KMS-11 (cell line): Measurements from ENCODE around the gene NELL2.

Experiments
- H2AFZ ChIP-seq: fragments of 200-600 bp; sonication (generic); 2 replicates; pipeline ENCODE4 v1.6.1; 2016; ENCODE audit warnings: antibody characterized with exemption, mixed run types, low read depth
- H3K27ac ChIP-seq: fragments of 200-600 bp; sonication (generic); 2 replicates; pipeline ENCODE4 v1.6.1; 2016; ENCODE audit warnings: mild to moderate bottlenecking, mixed run types
- H3K27me3 ChIP-seq: fragments of 200-600 bp; sonication (generic); 2 replicates; pipeline ENCODE4 v1.6.1; 2017; ENCODE audit warnings: mild to moderate bottlenecking, low read depth, mixed run types, moderate library complexity; ENCODE audit not compliant: insufficient read depth
- H3K36me3 ChIP-seq: fragments of 200-600 bp; sonication (generic); 2 replicates; pipeline ENCODE4 v1.6.1; 2017; ENCODE audit warnings: mild to moderate bottlenecking, mixed run types; ENCODE audit not compliant: insufficient read depth
- H3K4me1 ChIP-seq: fragments of 200-600 bp; sonication (generic); 2 replicates; pipeline ENCODE4 v1.6.1; 2016; ENCODE audit warnings: mild to moderate bottlenecking, low read depth, mixed run types; ENCODE audit not compliant: poor library complexity, severe bottlenecking
- H3K4me2 ChIP-seq: fragments of 200-600 bp; sonication (generic); 2 replicates; pipeline ENCODE4 v1.7.0; 2016; ENCODE audit warnings: mild to moderate bottlenecking, mixed run types
- H3K4me3 ChIP-seq: fragments of 200-600 bp; sonication (generic); IDR thresholded peaks from 2 replicates; pipeline ENCODE4 v1.6.1; 2017; ENCODE audit warnings: low read depth, low read length, mixed read lengths; ENCODE audit not compliant: insufficient read depth
- H3K79me2 ChIP-seq: fragments of 200-600 bp; sonication (generic); 2 replicates; pipeline ENCODE4 v1.6.1; 2016; ENCODE audit warnings: low read depth, mixed run types; ENCODE audit not compliant: insufficient read depth
- H3K9ac ChIP-seq: fragments of 200-600 bp; sonication (generic); 2 replicates; pipeline ENCODE4 v1.6.1; 2016; ENCODE audit warnings: mild to moderate bottlenecking, mixed run types
- H4K20me1 ChIP-seq: fragments of 200-600 bp; sonication (generic); 2 replicates; pipeline ENCODE4 v1.6.1; 2016; ENCODE audit warnings: mild to moderate bottlenecking, mixed run types; ENCODE audit not compliant: insufficient read depth
- TF ChIP-seq, protein P1 (sequence below): fragments of 200-600 bp; sonication (generic); conservative IDR thresholded peaks from 2 replicates; pipeline ENCODE4 v1.6.1; 2017; ENCODE audit warnings: low read depth, mild to moderate bottlenecking, antibody characterized with exemption, low read length, moderate library complexity, mixed read lengths

NELL2 gene

GRCh38 chr12:44795970-44796369, 80.1 kb downstream of the NELL2 start:
- Histone ChIP-seq H3K9ac (no peak overlapping the region), H3K4me1 (no peaks in the 10 kb centered on the region), H3K27ac (no peak overlapping the region), H3K79me2 (no peaks in the 10 kb centered on the region), H2AFZ (no peak overlapping the region), H4K20me1 (no peaks in the 10 kb centered on the region), H3K36me3 (no peaks in the 10 kb centered on the region), H3K4me3 (no peak overlapping the region), H3K4me2 (no peak overlapping the region), H3K27me3 (no peaks in the 10 kb centered on the region)
- TF ChIP-seq, protein P1, sequence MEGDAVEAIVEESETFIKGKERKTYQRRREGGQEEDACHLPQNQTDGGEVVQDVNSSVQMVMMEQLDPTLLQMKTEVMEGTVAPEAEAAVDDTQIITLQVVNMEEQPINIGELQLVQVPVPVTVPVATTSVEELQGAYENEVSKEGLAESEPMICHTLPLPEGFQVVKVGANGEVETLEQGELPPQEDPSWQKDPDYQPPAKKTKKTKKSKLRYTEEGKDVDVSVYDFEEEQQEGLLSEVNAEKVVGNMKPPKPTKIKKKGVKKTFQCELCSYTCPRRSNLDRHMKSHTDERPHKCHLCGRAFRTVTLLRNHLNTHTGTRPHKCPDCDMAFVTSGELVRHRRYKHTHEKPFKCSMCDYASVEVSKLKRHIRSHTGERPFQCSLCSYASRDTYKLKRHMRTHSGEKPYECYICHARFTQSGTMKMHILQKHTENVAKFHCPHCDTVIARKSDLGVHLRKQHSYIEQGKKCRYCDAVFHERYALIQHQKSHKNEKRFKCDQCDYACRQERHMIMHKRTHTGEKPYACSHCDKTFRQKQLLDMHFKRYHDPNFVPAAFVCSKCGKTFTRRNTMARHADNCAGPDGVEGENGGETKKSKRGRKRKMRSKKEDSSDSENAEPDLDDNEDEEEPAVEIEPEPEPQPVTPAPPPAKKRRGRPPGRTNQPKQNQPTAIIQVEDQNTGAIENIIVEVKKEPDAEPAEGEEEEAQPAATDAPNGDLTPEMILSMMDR = no peak

DNA sequence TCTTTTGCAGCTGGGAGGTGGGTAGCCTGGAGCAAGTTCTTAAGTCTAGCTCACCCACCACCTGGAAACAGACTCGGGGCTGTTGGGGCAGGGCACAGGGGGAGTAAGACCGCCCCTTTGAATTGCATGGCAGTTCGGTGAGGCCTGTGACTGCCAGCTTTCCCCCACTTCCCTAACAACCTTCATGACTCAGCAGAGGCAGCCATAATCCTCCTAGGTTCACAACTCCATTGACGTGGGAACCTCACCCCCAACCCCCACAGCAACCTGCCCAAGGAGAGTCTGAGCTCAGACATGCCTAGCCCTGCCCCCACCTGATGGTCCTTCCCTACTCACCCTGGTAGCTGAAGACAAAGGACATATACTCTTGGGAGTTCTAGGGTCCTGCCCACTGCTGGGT, 87.4 kb downstream of the NELL2 start:
- no peak overlapping the region for H3K4me2 ChIP-seq
- no peak overlapping the region for H3K9ac ChIP-seq
- TF ChIP-seq, protein P1 = no peak
- H3K36me3 ChIP-seq = no peaks in the 10 kb centered on the region
- no peak overlapping the region for H3K4me3 ChIP-seq
- no peaks in the 10 kb centered on the region for H3K79me2 ChIP-seq
- H2AFZ ChIP-seq = no peak overlapping the region
- no peaks in the 10 kb centered on the region for H3K4me1 ChIP-seq
- H3K27me3 ChIP-seq = no peaks in the 10 kb centered on the region
- H4K20me1 ChIP-seq = no peaks in the 10 kb centered on the region
- no peak overlapping the region for H3K27ac ChIP-seq

GRCh38 chr12:44780221-44780790, 95.8 kb downstream of the NELL2 start:
- Histone ChIP-seq H3K27me3 (no peaks in the 10 kb centered on the region), H2AFZ (no peak overlapping the region), H3K4me3 (no peak overlapping the region), H4K20me1 (no peaks in the 10 kb centered on the region), H3K27ac (no peak overlapping the region), H3K9ac (no peak overlapping the region), H3K4me1 (no peaks in the 10 kb centered on the region), H3K4me2 (no peak overlapping the region), H3K79me2 (no peaks in the 10 kb centered on the region), H3K36me3 (no peaks in the 10 kb centered on the region)
- TF ChIP-seq, protein P1 = no peak

DNA sequence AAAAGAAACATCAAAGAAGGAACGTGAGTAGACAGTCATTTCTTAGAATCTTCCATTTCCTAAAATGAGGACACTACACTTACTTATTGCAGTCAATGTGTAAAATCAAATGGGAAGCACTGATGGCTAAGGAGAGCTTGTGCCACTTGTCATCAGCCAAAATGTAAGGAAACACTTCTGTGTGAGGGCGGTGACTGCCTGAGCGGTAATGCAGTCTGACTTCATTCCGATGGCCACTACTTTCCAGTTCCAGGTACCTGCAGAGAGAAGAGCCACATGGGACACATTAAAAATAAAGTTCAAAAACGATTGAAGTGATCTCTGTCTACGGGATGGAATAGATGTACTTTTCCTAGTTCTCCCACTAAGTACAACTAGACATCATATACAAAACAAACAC, 96.3 kb downstream of the NELL2 start:
- no peak overlapping the region for H2AFZ ChIP-seq
- H4K20me1 ChIP-seq = no peaks in the 10 kb centered on the region
- H3K4me3 ChIP-seq = no peak overlapping the region
- H3K9ac ChIP-seq = no peak overlapping the region
- H3K4me1 ChIP-seq = no peaks in the 10 kb centered on the region
- H3K27me3 ChIP-seq = no peaks in the 10 kb centered on the region
- H3K4me2 ChIP-seq = no peak overlapping the region
- no peak overlapping the region for H3K27ac ChIP-seq
- no peaks in the 10 kb centered on the region for H3K36me3 ChIP-seq
- H3K79me2 ChIP-seq = no peaks in the 10 kb centered on the region
- TF ChIP-seq, protein P1 = no peak
